WTC11 (cell line): ENCODE measurements around the gene SLC27A2. TPM values are rescaled to one million over a fixed set of nuclear protein-coding genes. Genes with fewer than 3 reads are reported as not detected.

Experiments
- ATAC-seq: fragments of 200-7000 bp; cut with Tn5 transposase; 2 replicates; pipeline ENCODE4 v1.10.0; 2021; ENCODE audit warnings: mild to moderate bottlenecking, moderate library complexity
- CTCF ChIA-PET: fragments of 300-600 bp; sonication (Branson Sonifier 250); formaldehyde crosslinking; loops from one replicate; lab custom pipeline; 2021; ENCODE audit warnings: antibody characterized with exemption; lab: Charles Lee
- POLR2A ChIA-PET: fragments of 350-600 bp; sonication (Branson Sonifier 250); formaldehyde crosslinking; loops from one replicate; lab custom pipeline; 2021; ENCODE audit warnings: antibody characterized with exemption; lab: Charles Lee
- DNase-seq: peaks from one replicate; pipeline ENCODE4 v3.0.0; 2021; ENCODE audit warnings: low spot score
- H3K27ac Mint-ChIP-seq: 2 replicates; pipeline ENCODE4 v1.8.0; 2021; ENCODE audit warnings: mixed read lengths
- H3K27me3 Mint-ChIP-seq: 2 replicates; pipeline ENCODE4 v1.8.0; 2021; ENCODE audit warnings: low read depth, mild to moderate bottlenecking, moderate library complexity, mixed read lengths
- H3K36me3 Mint-ChIP-seq: 2 replicates; pipeline ENCODE4 v1.8.0; 2021; ENCODE audit warnings: mixed read lengths
- H3K4me1 Mint-ChIP-seq: 2 replicates; pipeline ENCODE4 v1.8.0; 2022; ENCODE audit warnings: mixed read lengths
- H3K4me3 Mint-ChIP-seq: 2 replicates; pipeline ENCODE4 v1.8.0; 2021; ENCODE audit warnings: mild to moderate bottlenecking, moderate library complexity, mixed read lengths
- H3K9me3 Mint-ChIP-seq: 2 replicates; pipeline ENCODE4 v1.8.0; 2021; ENCODE audit warnings: mixed read lengths
- AR ChIP-seq: fragments of 250-450 bp; sonication (Bioruptor Pico); IDR thresholded peaks from 2 replicates; pipeline ENCODE4 v1.9.0; 2021; ENCODE audit warnings: mild to moderate bottlenecking
- CBFB ChIP-seq: sonication (generic); formaldehyde crosslinking; IDR thresholded peaks from 2 replicates; pipeline ENCODE4 v1.8.1; 2022; ENCODE audit warnings: mild to moderate bottlenecking, low read depth, missing genetic modification reagents
- CDX4 ChIP-seq: fragments of 250-450 bp; sonication (Bioruptor Pico); IDR thresholded peaks from 2 replicates; pipeline ENCODE4 v1.9.0; 2021; ENCODE audit warnings: moderate library complexity, mild to moderate bottlenecking, inconsistent platforms, borderline replicate concordance
- E2F4 ChIP-seq: sonication (generic); formaldehyde crosslinking; IDR thresholded peaks from 2 replicates; pipeline ENCODE4 v1.8.1; 2022; ENCODE audit warnings: low read depth, mild to moderate bottlenecking, moderate library complexity, missing genetic modification reagents, borderline replicate concordance
- GABPB1 ChIP-seq: sonication (generic); formaldehyde crosslinking; IDR thresholded peaks from 2 replicates; pipeline ENCODE4 v1.8.1; 2023; ENCODE audit warnings: mild to moderate bottlenecking, missing genetic modification reagents
- GRHL2 ChIP-seq: fragments of 250-450 bp; sonication (Bioruptor Pico); IDR thresholded peaks from 2 replicates; pipeline ENCODE4 v1.8.0; 2022; ENCODE audit warnings: mild to moderate bottlenecking, moderate library complexity; ENCODE audit not compliant: insufficient replicate concordance, severe bottlenecking
- MXD4 ChIP-seq: fragments of 250-450 bp; sonication (Bioruptor Pico); IDR thresholded peaks from 2 replicates; pipeline ENCODE4 v1.8.0; 2021; ENCODE audit warnings: mild to moderate bottlenecking, moderate library complexity, borderline replicate concordance
- MYBL2 ChIP-seq: sonication (generic); formaldehyde crosslinking; IDR thresholded peaks from 2 replicates; pipeline ENCODE4 v1.8.1; 2023; ENCODE audit warnings: mild to moderate bottlenecking, moderate library complexity, missing genetic modification reagents
- NR3C1 ChIP-seq: sonication (generic); formaldehyde crosslinking; conservative IDR thresholded peaks from 2 replicates; pipeline ENCODE4 v1.8.1; 2023; ENCODE audit warnings: low read depth, mild to moderate bottlenecking, missing genetic modification reagents
- SOX15 ChIP-seq: fragments of 250-450 bp; sonication (Bioruptor Pico); IDR thresholded peaks from 2 replicates; pipeline ENCODE4 v1.9.0; 2021; ENCODE audit warnings: mild to moderate bottlenecking
- SP1 ChIP-seq: sonication (generic); formaldehyde crosslinking; conservative IDR thresholded peaks from 2 replicates; pipeline ENCODE4 v1.8.1; 2022; ENCODE audit warnings: missing genetic modification reagents
- ZNF138 ChIP-seq: sonication (generic); formaldehyde crosslinking; conservative IDR thresholded peaks from 2 replicates; pipeline ENCODE4 v1.8.1; 2022; ENCODE audit warnings: mild to moderate bottlenecking, moderate library complexity, missing genetic modification reagents
- ZNF396 ChIP-seq: fragments of 250-450 bp; sonication (Bioruptor Pico); IDR thresholded peaks from 2 replicates; pipeline ENCODE4 v1.8.0; 2021; ENCODE audit warnings: mild to moderate bottlenecking, moderate library complexity, borderline replicate concordance
- ZNF671 ChIP-seq: fragments of 250-450 bp; sonication (Bioruptor Pico); IDR thresholded peaks from 2 replicates; pipeline ENCODE4 v1.8.0; 2021; ENCODE audit warnings: mild to moderate bottlenecking
- total RNA-seq: library from RNA; stranded (reverse); gene quantifications from 3 replicates; pipeline ENCODE4 v1.2.3, GENCODE V29; 2021
- TF ChIP-seq, protein P1 (sequence below): fragments of 250-450 bp; sonication (Bioruptor Pico); IDR thresholded peaks from 2 replicates; pipeline ENCODE4 v1.9.0; 2021; ENCODE audit warnings: mild to moderate bottlenecking, borderline replicate concordance
- TF ChIP-seq, protein P2 (sequence below): sonication (generic); formaldehyde crosslinking; IDR thresholded peaks from 2 replicates; pipeline ENCODE4 v1.8.1; 2022; ENCODE audit warnings: mild to moderate bottlenecking, missing genetic modification reagents, moderate library complexity, borderline replicate concordance
- TF ChIP-seq, protein P3 (sequence below): sonication (generic); formaldehyde crosslinking; IDR thresholded peaks from 2 replicates; pipeline ENCODE4 v1.8.1; 2023; ENCODE audit warnings: mild to moderate bottlenecking, moderate library complexity, missing genetic modification reagents
- TF ChIP-seq, protein P4 (sequence below): sonication (generic); formaldehyde crosslinking; conservative IDR thresholded peaks from 2 replicates; pipeline ENCODE4 v1.8.1; 2022; ENCODE audit warnings: mild to moderate bottlenecking, missing genetic modification reagents

The SLC27A2 gene
- total RNA-seq, 1 experiment from 2014 or later = 3.0 TPM

DNA sequence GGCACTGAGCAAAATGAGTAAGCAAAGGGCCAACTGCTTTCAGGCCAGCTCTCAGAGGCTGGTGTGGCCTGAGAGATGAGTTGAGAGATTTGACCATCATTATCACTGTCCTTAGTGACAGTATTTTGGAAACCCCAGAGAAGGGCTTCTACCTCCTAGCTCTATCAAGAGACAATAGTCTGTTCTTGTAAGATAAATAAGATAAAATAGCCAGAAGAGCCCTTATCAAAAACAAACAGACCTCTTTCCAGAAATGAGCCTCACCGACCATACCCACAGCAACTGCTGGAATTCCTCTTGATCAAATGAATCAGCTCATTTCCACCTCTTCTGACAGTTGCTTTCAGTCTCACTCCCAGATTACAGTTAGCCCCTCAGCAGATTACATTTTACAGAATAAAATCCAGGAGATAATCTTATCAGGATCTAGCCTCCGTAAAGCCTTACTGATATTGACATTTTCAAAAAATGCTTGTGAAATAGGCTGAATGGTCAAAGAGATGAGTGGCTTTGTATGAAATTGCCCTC lies 79.0 kb downstream of the SLC27A2 start:
- H3K9me3 Mint-ChIP-seq = peaks cover 3% of the 10 kb centered on the region; the same call in 1 of the 2 replicates
- H3K27ac Mint-ChIP-seq = no peak overlapping the region
- DNase-seq (no peak), ATAC-seq (no peak)
- H3K36me3 Mint-ChIP-seq = no peaks in the 10 kb centered on the region
- ChIA-PET POLR2A (no interaction called here), CTCF (interaction anchor here (1.7 kb wide), 1 partner anchor 79 kb away, joined by 4 read pairs; the partner anchor contains the start of gene SLC27A2)
- H3K4me3 Mint-ChIP-seq = no peak overlapping the region
- TF ChIP-seq SOX15 (CRISPR knock-in tag) (no peak), CDX4 (CRISPR knock-in tag) (no peak), NR3C1 (CRISPR knock-in tag) (no peak), MXD4 (CRISPR knock-in tag) (no peak), ZNF396 (CRISPR knock-in tag) (no peak), MYBL2 (CRISPR knock-in tag) (no peak), GRHL2 (CRISPR knock-in tag) (no peak), AR (CRISPR knock-in tag) (no peak), E2F4 (CRISPR knock-in tag) (no peak), ZNF138 (CRISPR knock-in tag) (no peak), CBFB (no peak), SP1 (CRISPR knock-in tag) (no peak), GABPB1 (no peak), ZNF671 (no peak)
- TF ChIP-seq, protein P1, sequence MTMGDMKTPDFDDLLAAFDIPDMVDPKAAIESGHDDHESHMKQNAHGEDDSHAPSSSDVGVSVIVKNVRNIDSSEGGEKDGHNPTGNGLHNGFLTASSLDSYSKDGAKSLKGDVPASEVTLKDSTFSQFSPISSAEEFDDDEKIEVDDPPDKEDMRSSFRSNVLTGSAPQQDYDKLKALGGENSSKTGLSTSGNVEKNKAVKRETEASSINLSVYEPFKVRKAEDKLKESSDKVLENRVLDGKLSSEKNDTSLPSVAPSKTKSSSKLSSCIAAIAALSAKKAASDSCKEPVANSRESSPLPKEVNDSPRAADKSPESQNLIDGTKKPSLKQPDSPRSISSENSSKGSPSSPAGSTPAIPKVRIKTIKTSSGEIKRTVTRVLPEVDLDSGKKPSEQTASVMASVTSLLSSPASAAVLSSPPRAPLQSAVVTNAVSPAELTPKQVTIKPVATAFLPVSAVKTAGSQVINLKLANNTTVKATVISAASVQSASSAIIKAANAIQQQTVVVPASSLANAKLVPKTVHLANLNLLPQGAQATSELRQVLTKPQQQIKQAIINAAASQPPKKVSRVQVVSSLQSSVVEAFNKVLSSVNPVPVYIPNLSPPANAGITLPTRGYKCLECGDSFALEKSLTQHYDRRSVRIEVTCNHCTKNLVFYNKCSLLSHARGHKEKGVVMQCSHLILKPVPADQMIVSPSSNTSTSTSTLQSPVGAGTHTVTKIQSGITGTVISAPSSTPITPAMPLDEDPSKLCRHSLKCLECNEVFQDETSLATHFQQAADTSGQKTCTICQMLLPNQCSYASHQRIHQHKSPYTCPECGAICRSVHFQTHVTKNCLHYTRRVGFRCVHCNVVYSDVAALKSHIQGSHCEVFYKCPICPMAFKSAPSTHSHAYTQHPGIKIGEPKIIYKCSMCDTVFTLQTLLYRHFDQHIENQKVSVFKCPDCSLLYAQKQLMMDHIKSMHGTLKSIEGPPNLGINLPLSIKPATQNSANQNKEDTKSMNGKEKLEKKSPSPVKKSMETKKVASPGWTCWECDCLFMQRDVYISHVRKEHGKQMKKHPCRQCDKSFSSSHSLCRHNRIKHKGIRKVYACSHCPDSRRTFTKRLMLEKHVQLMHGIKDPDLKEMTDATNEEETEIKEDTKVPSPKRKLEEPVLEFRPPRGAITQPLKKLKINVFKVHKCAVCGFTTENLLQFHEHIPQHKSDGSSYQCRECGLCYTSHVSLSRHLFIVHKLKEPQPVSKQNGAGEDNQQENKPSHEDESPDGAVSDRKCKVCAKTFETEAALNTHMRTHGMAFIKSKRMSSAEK (CRISPR knock-in tag) = no peak
- TF ChIP-seq, protein P2, sequence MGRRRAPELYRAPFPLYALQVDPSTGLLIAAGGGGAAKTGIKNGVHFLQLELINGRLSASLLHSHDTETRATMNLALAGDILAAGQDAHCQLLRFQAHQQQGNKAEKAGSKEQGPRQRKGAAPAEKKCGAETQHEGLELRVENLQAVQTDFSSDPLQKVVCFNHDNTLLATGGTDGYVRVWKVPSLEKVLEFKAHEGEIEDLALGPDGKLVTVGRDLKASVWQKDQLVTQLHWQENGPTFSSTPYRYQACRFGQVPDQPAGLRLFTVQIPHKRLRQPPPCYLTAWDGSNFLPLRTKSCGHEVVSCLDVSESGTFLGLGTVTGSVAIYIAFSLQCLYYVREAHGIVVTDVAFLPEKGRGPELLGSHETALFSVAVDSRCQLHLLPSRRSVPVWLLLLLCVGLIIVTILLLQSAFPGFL (CRISPR knock-in tag) = no peak
- TF ChIP-seq, protein P3, sequence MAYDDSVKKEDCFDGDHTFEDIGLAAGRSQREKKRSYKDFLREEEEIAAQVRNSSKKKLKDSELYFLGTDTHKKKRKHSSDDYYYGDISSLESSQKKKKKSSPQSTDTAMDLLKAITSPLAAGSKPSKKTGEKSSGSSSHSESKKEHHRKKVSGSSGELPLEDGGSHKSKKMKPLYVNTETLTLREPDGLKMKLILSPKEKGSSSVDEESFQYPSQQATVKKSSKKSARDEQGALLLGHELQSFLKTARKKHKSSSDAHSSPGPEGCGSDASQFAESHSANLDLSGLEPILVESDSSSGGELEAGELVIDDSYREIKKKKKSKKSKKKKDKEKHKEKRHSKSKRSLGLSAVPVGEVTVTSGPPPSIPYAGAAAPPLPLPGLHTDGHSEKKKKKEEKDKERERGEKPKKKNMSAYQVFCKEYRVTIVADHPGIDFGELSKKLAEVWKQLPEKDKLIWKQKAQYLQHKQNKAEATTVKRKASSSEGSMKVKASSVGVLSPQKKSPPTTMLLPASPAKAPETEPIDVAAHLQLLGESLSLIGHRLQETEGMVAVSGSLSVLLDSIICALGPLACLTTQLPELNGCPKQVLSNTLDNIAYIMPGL (CRISPR knock-in tag) = no peak
- TF ChIP-seq, protein P4, sequence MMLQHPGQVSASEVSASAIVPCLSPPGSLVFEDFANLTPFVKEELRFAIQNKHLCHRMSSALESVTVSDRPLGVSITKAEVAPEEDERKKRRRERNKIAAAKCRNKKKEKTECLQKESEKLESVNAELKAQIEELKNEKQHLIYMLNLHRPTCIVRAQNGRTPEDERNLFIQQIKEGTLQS (CRISPR knock-in tag) = no peak
- peaks cover 7% of the 10 kb centered on the region for H3K4me1 Mint-ChIP-seq
- H3K27me3 Mint-ChIP-seq = no peaks in the 10 kb centered on the region
